HEK293 (cell line): Measurements from ENCODE around the gene PAF1.

Experiments used
- OSR2 ChIP-seq: fragments of 450-650 bp; formaldehyde crosslinking; IDR thresholded peaks from 2 replicates; pipeline ENCODE4 v1.5.1; 2016; ENCODE audit warnings: missing biosample characterization, missing genetic modification characterization
- REPIN1 ChIP-seq: fragments of 450-650 bp; formaldehyde crosslinking; IDR thresholded peaks from 2 replicates; pipeline ENCODE4 v1.5.1; 2017; ENCODE audit warnings: missing biosample characterization, missing genetic modification characterization, low read depth
- SALL2 ChIP-seq: fragments of 450-650 bp; formaldehyde crosslinking; IDR thresholded peaks from 2 replicates; pipeline ENCODE4 v1.5.0; 2017; ENCODE audit warnings: missing biosample characterization, mild to moderate bottlenecking, missing genetic modification characterization, borderline replicate concordance
- SCRT1 ChIP-seq: fragments of 450-650 bp; formaldehyde crosslinking; IDR thresholded peaks from 2 replicates; pipeline ENCODE4 v1.5.1; 2016; ENCODE audit warnings: missing biosample characterization, missing genetic modification characterization, borderline replicate concordance
- ZNF311 ChIP-seq: fragments of 450-650 bp; formaldehyde crosslinking; IDR thresholded peaks from 2 replicates; pipeline ENCODE4 v1.5.1; 2017; ENCODE audit warnings: missing biosample characterization, missing genetic modification characterization, borderline replicate concordance
- ZNF394 ChIP-seq: fragments of 450-650 bp; formaldehyde crosslinking; IDR thresholded peaks from 2 replicates; pipeline ENCODE4 v1.5.1; 2016; ENCODE audit warnings: missing biosample characterization, missing genetic modification characterization, mild to moderate bottlenecking, moderate library complexity, borderline replicate concordance
- ZNF785 ChIP-seq: fragments of 450-650 bp; formaldehyde crosslinking; IDR thresholded peaks from 2 replicates; pipeline ENCODE4 v1.5.1; 2016; ENCODE audit warnings: missing biosample characterization, missing genetic modification characterization
- ZNF792 ChIP-seq: fragments of 450-650 bp; formaldehyde crosslinking; IDR thresholded peaks from 2 replicates; pipeline ENCODE4 v1.5.1; 2016; ENCODE audit warnings: missing biosample characterization, missing genetic modification characterization
- TF ChIP-seq, protein P1 (sequence below): fragments of 450-650 bp; formaldehyde crosslinking; IDR thresholded peaks from 2 replicates; pipeline ENCODE4 v1.5.1; 2016; ENCODE audit warnings: missing biosample characterization, missing genetic modification characterization
- TF ChIP-seq, protein P2 (sequence below): fragments of 450-650 bp; formaldehyde crosslinking; IDR thresholded peaks from 2 replicates; pipeline ENCODE4 v1.5.1; 2016; ENCODE audit warnings: missing biosample characterization, missing genetic modification characterization
- TF ChIP-seq, protein P3 (sequence below): fragments of 450-650 bp; formaldehyde crosslinking; IDR thresholded peaks from 2 replicates; pipeline ENCODE4 v1.5.1; 2016; ENCODE audit warnings: missing biosample characterization, missing genetic modification characterization
- TF ChIP-seq, protein P4 (sequence below): fragments of 450-650 bp; formaldehyde crosslinking; IDR thresholded peaks from 2 replicates; pipeline ENCODE4 v1.5.1; 2016; ENCODE audit warnings: missing biosample characterization, missing genetic modification characterization
- TF ChIP-seq, protein P5 (sequence below): fragments of 450-650 bp; formaldehyde crosslinking; IDR thresholded peaks from 2 replicates; pipeline ENCODE4 v1.5.1; 2016; ENCODE audit warnings: missing biosample characterization, missing genetic modification characterization

DNA sequence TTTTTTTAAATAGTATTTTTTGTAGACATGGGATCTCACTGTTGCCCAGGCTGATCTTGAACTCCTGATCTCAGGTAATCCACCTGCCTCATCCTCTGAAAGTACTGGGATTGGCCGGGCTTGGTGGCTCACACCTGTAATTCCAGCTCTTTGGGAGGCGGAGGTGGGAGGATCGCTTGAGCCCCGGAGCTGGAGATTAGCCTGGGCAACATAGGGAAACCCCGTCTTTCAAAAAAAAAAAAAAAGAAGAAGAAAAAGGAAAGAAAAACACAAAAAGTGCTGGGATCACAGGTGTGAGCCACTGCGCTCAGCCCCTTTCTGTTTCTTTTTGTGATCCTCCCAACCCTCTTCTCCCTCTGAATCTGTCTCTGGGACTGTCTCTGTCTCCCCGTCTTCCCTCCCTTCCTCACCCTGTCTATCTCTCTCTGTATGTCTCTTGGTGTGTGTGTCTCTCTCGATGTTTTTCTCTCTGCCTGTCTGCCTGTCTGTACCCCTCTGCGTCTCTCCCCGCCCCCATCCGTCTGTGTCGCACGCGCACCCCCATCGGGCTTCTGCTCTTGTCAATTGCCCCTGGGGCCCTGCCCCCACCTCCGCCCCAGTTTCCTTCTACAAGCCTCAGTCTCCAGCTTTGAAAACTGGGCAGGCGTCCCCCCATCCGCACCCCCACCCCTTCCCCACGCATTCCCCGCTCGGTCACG is 15.2 kb upstream of the PAF1 start:
- TF ChIP-seq, protein P1, sequence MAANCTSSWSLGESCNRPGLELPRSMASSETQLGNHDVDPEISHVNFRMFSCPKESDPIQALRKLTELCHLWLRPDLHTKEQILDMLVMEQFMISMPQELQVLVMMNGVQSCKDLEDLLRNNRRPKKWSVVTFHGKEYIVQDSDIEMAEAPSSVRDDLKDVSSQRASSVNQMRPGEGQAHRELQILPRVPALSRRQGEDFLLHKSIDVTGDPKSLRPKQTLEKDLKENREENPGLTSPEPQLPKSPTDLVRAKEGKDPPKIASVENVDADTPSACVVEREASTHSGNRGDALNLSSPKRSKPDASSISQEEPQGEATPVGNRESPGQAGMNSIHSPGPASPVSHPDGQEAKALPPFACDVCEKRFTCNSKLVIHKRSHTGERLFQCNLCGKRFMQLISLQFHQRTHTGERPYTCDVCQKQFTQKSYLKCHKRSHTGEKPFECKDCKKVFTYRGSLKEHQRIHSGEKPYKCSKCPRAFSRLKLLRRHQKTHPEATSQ (tag by site-specific recombination) = no peak; the same call in 1 of the 2 replicates
- TF ChIP-seq, protein P2, sequence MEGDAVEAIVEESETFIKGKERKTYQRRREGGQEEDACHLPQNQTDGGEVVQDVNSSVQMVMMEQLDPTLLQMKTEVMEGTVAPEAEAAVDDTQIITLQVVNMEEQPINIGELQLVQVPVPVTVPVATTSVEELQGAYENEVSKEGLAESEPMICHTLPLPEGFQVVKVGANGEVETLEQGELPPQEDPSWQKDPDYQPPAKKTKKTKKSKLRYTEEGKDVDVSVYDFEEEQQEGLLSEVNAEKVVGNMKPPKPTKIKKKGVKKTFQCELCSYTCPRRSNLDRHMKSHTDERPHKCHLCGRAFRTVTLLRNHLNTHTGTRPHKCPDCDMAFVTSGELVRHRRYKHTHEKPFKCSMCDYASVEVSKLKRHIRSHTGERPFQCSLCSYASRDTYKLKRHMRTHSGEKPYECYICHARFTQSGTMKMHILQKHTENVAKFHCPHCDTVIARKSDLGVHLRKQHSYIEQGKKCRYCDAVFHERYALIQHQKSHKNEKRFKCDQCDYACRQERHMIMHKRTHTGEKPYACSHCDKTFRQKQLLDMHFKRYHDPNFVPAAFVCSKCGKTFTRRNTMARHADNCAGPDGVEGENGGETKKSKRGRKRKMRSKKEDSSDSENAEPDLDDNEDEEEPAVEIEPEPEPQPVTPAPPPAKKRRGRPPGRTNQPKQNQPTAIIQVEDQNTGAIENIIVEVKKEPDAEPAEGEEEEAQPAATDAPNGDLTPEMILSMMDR (tag by site-specific recombination) = peak; percentile 23; the same call in 1 of the 2 replicates
- TF ChIP-seq ZNF311 (tag by site-specific recombination) (peak; percentile 84; the same call in 1 of the 2 replicates), ZNF394 (tag by site-specific recombination) (no peak), ZNF785 (tag by site-specific recombination) (no peak), ZNF792 (tag by site-specific recombination) (no peak; the same call in 1 of the 2 replicates), SALL2 (tag by site-specific recombination) (no peak), SCRT1 (tag by site-specific recombination) (no peak), OSR2 (tag by site-specific recombination) (no peak; the same call in 1 of the 2 replicates), REPIN1 (tag by site-specific recombination) (no peak)
- TF ChIP-seq, protein P3, sequence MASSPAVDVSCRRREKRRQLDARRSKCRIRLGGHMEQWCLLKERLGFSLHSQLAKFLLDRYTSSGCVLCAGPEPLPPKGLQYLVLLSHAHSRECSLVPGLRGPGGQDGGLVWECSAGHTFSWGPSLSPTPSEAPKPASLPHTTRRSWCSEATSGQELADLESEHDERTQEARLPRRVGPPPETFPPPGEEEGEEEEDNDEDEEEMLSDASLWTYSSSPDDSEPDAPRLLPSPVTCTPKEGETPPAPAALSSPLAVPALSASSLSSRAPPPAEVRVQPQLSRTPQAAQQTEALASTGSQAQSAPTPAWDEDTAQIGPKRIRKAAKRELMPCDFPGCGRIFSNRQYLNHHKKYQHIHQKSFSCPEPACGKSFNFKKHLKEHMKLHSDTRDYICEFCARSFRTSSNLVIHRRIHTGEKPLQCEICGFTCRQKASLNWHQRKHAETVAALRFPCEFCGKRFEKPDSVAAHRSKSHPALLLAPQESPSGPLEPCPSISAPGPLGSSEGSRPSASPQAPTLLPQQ = no peak; the same call in 1 of the 2 replicates
- TF ChIP-seq, protein P4, sequence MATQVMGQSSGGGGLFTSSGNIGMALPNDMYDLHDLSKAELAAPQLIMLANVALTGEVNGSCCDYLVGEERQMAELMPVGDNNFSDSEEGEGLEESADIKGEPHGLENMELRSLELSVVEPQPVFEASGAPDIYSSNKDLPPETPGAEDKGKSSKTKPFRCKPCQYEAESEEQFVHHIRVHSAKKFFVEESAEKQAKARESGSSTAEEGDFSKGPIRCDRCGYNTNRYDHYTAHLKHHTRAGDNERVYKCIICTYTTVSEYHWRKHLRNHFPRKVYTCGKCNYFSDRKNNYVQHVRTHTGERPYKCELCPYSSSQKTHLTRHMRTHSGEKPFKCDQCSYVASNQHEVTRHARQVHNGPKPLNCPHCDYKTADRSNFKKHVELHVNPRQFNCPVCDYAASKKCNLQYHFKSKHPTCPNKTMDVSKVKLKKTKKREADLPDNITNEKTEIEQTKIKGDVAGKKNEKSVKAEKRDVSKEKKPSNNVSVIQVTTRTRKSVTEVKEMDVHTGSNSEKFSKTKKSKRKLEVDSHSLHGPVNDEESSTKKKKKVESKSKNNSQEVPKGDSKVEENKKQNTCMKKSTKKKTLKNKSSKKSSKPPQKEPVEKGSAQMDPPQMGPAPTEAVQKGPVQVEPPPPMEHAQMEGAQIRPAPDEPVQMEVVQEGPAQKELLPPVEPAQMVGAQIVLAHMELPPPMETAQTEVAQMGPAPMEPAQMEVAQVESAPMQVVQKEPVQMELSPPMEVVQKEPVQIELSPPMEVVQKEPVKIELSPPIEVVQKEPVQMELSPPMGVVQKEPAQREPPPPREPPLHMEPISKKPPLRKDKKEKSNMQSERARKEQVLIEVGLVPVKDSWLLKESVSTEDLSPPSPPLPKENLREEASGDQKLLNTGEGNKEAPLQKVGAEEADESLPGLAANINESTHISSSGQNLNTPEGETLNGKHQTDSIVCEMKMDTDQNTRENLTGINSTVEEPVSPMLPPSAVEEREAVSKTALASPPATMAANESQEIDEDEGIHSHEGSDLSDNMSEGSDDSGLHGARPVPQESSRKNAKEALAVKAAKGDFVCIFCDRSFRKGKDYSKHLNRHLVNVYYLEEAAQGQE (tag by site-specific recombination) = peak; percentile 19; the same call in 1 of the 2 replicates
- TF ChIP-seq, protein P5, sequence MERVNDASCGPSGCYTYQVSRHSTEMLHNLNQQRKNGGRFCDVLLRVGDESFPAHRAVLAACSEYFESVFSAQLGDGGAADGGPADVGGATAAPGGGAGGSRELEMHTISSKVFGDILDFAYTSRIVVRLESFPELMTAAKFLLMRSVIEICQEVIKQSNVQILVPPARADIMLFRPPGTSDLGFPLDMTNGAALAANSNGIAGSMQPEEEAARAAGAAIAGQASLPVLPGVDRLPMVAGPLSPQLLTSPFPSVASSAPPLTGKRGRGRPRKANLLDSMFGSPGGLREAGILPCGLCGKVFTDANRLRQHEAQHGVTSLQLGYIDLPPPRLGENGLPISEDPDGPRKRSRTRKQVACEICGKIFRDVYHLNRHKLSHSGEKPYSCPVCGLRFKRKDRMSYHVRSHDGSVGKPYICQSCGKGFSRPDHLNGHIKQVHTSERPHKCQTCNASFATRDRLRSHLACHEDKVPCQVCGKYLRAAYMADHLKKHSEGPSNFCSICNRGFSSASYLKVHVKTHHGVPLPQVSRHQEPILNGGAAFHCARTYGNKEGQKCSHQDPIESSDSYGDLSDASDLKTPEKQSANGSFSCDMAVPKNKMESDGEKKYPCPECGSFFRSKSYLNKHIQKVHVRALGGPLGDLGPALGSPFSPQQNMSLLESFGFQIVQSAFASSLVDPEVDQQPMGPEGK (tag by site-specific recombination) = peak; percentile 95
